ENCODE measurements around the gene FBLN7. TPM values are rescaled to one million over a fixed set of nuclear protein-coding genes. Genes with fewer than 3 reads are reported as not detected.

Gene FBLN7
- total and polyA plus RNA-seq, 4 donors: 0.60 to 2.4 (median 1.9) TPM

- TF ChIP-seq YY1 (IDR thresholded peaks at IDR 0.05) (no peak), FOXA1 (IDR thresholded peaks at IDR 0.05) (no peak), NR2F2 (IDR thresholded peaks at IDR 0.05) (no peak), SP1 (IDR thresholded peaks at IDR 0.05) (no peak), TAF1 (conservative IDR thresholded peaks at IDR 0.05) (no peak)
- Histone ChIP-seq H3K27me3 (ENCODE audit: control insufficient read depth in 4 of 4, insufficient read depth in 4 of 4, low read length in 3 of 4) (no peaks in the 10 kb centered on the region), H3K4me3 (ENCODE audit: low read depth in 1 of 3, low read length in 3 of 3) (no peak overlapping the region), H3K27ac (ENCODE audit: low read depth in 1 of 2, low read length in 2 of 2) (no peak overlapping the region), H3K9me3 (ENCODE audit: control insufficient read depth in 4 of 4, low read length in 3 of 4) (no peaks in the 10 kb centered on the region), H3K9ac (ENCODE audit: low read depth in 1 of 2, low read length in 2 of 2) (no peak overlapping the region), H3K4me1 (ENCODE audit: control insufficient read depth in 4 of 4, insufficient read depth in 4 of 4, low read length in 3 of 4) (no peaks in the 10 kb centered on the region), H3K36me3 (ENCODE audit: control insufficient read depth in 4 of 4, insufficient read depth in 3 of 4, low read depth in 1 of 4, low read length in 3 of 4) (no peaks in the 10 kb centered on the region)
- WGBS: 96% methylated on average over 2 of the region's 2 CpGs
- no peak for DNase-seq (ENCODE audit: low spot score)
Observed at GRCh38 chr2:112194028-112194427, 55.8 kb downstream of the FBLN7 start.

- H3K27ac ChIP-seq (ENCODE audit: low read depth in 1 of 2, low read length in 2 of 2): no peak overlapping the region
- no peak overlapping the region for H3K9ac ChIP-seq (ENCODE audit: low read depth in 1 of 2, low read length in 2 of 2)
- no peaks in the 10 kb centered on the region for H3K27me3 ChIP-seq (ENCODE audit: control insufficient read depth in 4 of 4, insufficient read depth in 4 of 4, low read length in 3 of 4)
- H3K4me3 ChIP-seq (ENCODE audit: low read depth in 1 of 3, low read length in 3 of 3): no peak overlapping the region
- no peaks in the 10 kb centered on the region for H3K9me3 ChIP-seq (ENCODE audit: control insufficient read depth in 4 of 4, low read length in 3 of 4)
- H3K36me3 ChIP-seq (ENCODE audit: control insufficient read depth in 4 of 4, insufficient read depth in 3 of 4, low read depth in 1 of 4, low read length in 3 of 4): no peaks in the 10 kb centered on the region
- H3K4me1 ChIP-seq (ENCODE audit: control insufficient read depth in 4 of 4, insufficient read depth in 4 of 4, low read length in 3 of 4): no peaks in the 10 kb centered on the region
- no peak for TF ChIP-seq EGR1 (IDR thresholded peaks at IDR 0.05; ENCODE audit: low read depth in 2 of 2)
- no peak for TF ChIP-seq FOXA1 (IDR thresholded peaks at IDR 0.05)
- TF ChIP-seq HNF4A (conservative IDR thresholded peaks at IDR 0.05): no peak
- TF ChIP-seq GABPA (IDR thresholded peaks at IDR 0.05 in 1 of 2, conservative IDR thresholded peaks at IDR 0.05 in 1 of 2): no peak
- TF ChIP-seq RAD21 (IDR thresholded peaks at IDR 0.05): no peak
- TF ChIP-seq JUND (IDR thresholded peaks at IDR 0.05): no peak
- no peak for TF ChIP-seq MAX (IDR thresholded peaks at IDR 0.05)
- TF ChIP-seq REST (IDR thresholded peaks at IDR 0.05): no peak
- TF ChIP-seq RXRA (IDR thresholded peaks at IDR 0.05): no peak
- WGBS: 85% methylated on average over 4 of the region's 4 CpGs
- DNase-seq (ENCODE audit: low spot score): no peak
Observed at GRCh38 chr2:112194482-112194881, 56.3 kb downstream of the FBLN7 start.

GRCh38 chr2:112195167-112195766 is 57.1 kb downstream of the FBLN7 start:
- no peak for TF ChIP-seq TAF1 (conservative IDR thresholded peaks at IDR 0.05)
- no peak for TF ChIP-seq GABPA (IDR thresholded peaks at IDR 0.05 in 1 of 2, conservative IDR thresholded peaks at IDR 0.05 in 1 of 2)
- no peak for TF ChIP-seq HNF4A (conservative IDR thresholded peaks at IDR 0.05)
- TF ChIP-seq CTCF (IDR thresholded peaks at IDR 0.05; ENCODE audit: low read depth, low read length, missing input control): no peak
- no peak for TF ChIP-seq RAD21 (IDR thresholded peaks at IDR 0.05)
- TF ChIP-seq EGR1 (IDR thresholded peaks at IDR 0.05; ENCODE audit: low read depth in 2 of 2): no peak
- TF ChIP-seq YY1 (IDR thresholded peaks at IDR 0.05): no peak
- no peak for TF ChIP-seq MAX (IDR thresholded peaks at IDR 0.05)
- no peak for TF ChIP-seq FOXA1 (IDR thresholded peaks at IDR 0.05)
- Histone ChIP-seq H3K4me1 (ENCODE audit: control insufficient read depth in 4 of 4, insufficient read depth in 4 of 4, low read length in 3 of 4) (no peaks in the 10 kb centered on the region), H3K27me3 (ENCODE audit: control insufficient read depth in 4 of 4, insufficient read depth in 4 of 4, low read length in 3 of 4) (no peaks in the 10 kb centered on the region), H3K4me3 (ENCODE audit: low read depth in 1 of 3, low read length in 3 of 3) (no peak overlapping the region), H3K36me3 (ENCODE audit: control insufficient read depth in 4 of 4, insufficient read depth in 3 of 4, low read depth in 1 of 4, low read length in 3 of 4) (no peaks in the 10 kb centered on the region), H3K9me3 (ENCODE audit: control insufficient read depth in 4 of 4, low read length in 3 of 4) (peaks cover 0 to 3% (median 0%) of the 10 kb centered on the region in 4 donors), H3K27ac (ENCODE audit: low read depth in 1 of 2, low read length in 2 of 2) (no peak overlapping the region), H3K9ac (ENCODE audit: low read depth in 1 of 2, low read length in 2 of 2) (no peak overlapping the region)
- WGBS: 90% methylated on average over 8 of the region's 8 CpGs
- no peak for DNase-seq (ENCODE audit: low spot score)
